GM12878 (cell line): ENCODE data around the gene PRDX3. TPM values are rescaled to one million over a fixed set of nuclear protein-coding genes. Genes with fewer than 3 reads are reported as not detected.

Experiments used
- polyA plus RNA-seq, 11 experiments: library from polyadenylated mRNA; depleted of rRNA in 4 of 11; unstranded in 6 of 11; stranded (reverse) in 5 of 11; fragments of >200 nt; fragmentation: Nextera tagmentation in 4 of 11; fragmentation: Illumina TruSeq in 1 of 11; extraction: Ambion mirVana in 4 of 11; extraction: Trizol in 1 of 11; gene quantifications; 1 replicate in 1 of 11; 2 replicates in 10 of 11; pipeline versions ENCODE4 v1.2.1 to v1.2.3, GENCODE V29; 2011 to 2016; ENCODE audit warnings: inconsistent platforms in 2 of 11, missing spikeins in 2 of 11, low read depth in 1 of 11
- small RNA-seq: library from RNA; depleted of rRNA; stranded (forward); fragments of <200 nt; gene quantifications from one replicate; pipeline ENCODE3, GENCODE V24; 2014
- total RNA-seq, 4 experiments: library from RNA; depleted of rRNA in 3 of 4; stranded (reverse); fragments of >200 nt in 3 of 4; fragmentation: Illumina TruSeq in 1 of 4; extraction: Trizol in 1 of 4; gene quantifications; 2 replicates each; pipeline versions ENCODE4 v1.2.1 to v1.2.3, GENCODE V29; 2013 to 2021

PRDX3 gene
- total and polyA plus RNA-seq, 10 of the 15 experiments (the other 5 are each of a cell fraction or from before 2014, with no cell fraction given): 195 to 1,431 (median 398) TPM

Small RNAs within 50 kb of the gene (small RNA-seq; reads per million reads assigned to genes)
- not detected for gene RN7SL749P

Other genes starting within 250 kb of the PRDX3 start
- gene NANOS1, start 149.1 kb downstream of the PRDX3 start, total RNA-seq (2014; rRNA removed): 0.23 and 0.65 TPM in 2 replicates
- gene NANOS1, start 149.1 kb downstream of the PRDX3 start, total RNA-seq (2014; rRNA removed; fragmentation: Illumina TruSeq; extraction: Trizol): 0.27 and 0.37 TPM in 2 replicates
- 0.36 and 0.61 TPM in 2 replicates for gene NANOS1, start 149.1 kb downstream of the PRDX3 start, total RNA-seq (2021)
- gene NANOS1, start 149.1 kb downstream of the PRDX3 start, polyA plus RNA-seq (2011; rRNA removed): 0.30 and 0.37 TPM in 2 replicates
- 0.22 TPM in 1 of 2 replicates, not detected in the other for gene NANOS1, start 149.1 kb downstream of the PRDX3 start, polyA plus RNA-seq (2014; fragmentation: Illumina TruSeq; extraction: Trizol)
- under 1 TPM; 0.03 to 0.29 TPM for gene NANOS1, start 149.1 kb downstream of the PRDX3 start, polyA plus RNA-seq (2014; fragmentation: Nextera tagmentation; extraction: Ambion mirVana)
- 0.48 and 0.55 TPM in 2 replicates for gene NANOS1, start 149.1 kb downstream of the PRDX3 start, polyA plus RNA-seq (2014; rRNA removed)
- gene NANOS1, start 149.1 kb downstream of the PRDX3 start, polyA plus RNA-seq (2016; fragmentation: Nextera tagmentation; extraction: Ambion mirVana): not detected
- gene EIF3A, start 98.0 kb downstream of the PRDX3 start, total RNA-seq (2014; rRNA removed): 82.6 and 86.3 TPM in 2 replicates
- 159 and 166 TPM in 2 replicates for gene EIF3A, start 98.0 kb downstream of the PRDX3 start, total RNA-seq (2014; rRNA removed; fragmentation: Illumina TruSeq; extraction: Trizol)
- 138 and 148 TPM in 2 replicates for gene EIF3A, start 98.0 kb downstream of the PRDX3 start, total RNA-seq (2021)
- 47.4 and 49.4 TPM in 2 replicates for gene EIF3A, start 98.0 kb downstream of the PRDX3 start, polyA plus RNA-seq (2011; rRNA removed)
- 195 and 219 TPM in 2 replicates for gene EIF3A, start 98.0 kb downstream of the PRDX3 start, polyA plus RNA-seq (2014; fragmentation: Illumina TruSeq; extraction: Trizol)
- 10 to 100 TPM; 42.3 to 46.5 TPM for gene EIF3A, start 98.0 kb downstream of the PRDX3 start, polyA plus RNA-seq (2014; fragmentation: Nextera tagmentation; extraction: Ambion mirVana)
- gene EIF3A, start 98.0 kb downstream of the PRDX3 start, polyA plus RNA-seq (2014; rRNA removed): 78.1 and 88.9 TPM in 2 replicates
- 100 to 1,000 TPM; 104 to 108 TPM for gene EIF3A, start 98.0 kb downstream of the PRDX3 start, polyA plus RNA-seq (2016; fragmentation: Nextera tagmentation; extraction: Ambion mirVana)
- gene DENND10, start 74.7 kb downstream of the PRDX3 start, total RNA-seq (2014; rRNA removed): 30.0 and 35.7 TPM in 2 replicates
- gene DENND10, start 74.7 kb downstream of the PRDX3 start, total RNA-seq (2014; rRNA removed; fragmentation: Illumina TruSeq; extraction: Trizol): 23.8 and 30.8 TPM in 2 replicates
- 21.5 and 26.6 TPM in 2 replicates for gene DENND10, start 74.7 kb downstream of the PRDX3 start, total RNA-seq (2021)
- gene DENND10, start 74.7 kb downstream of the PRDX3 start, polyA plus RNA-seq (2011; rRNA removed): 25.8 and 32.9 TPM in 2 replicates
- 29.7 and 31.9 TPM in 2 replicates for gene DENND10, start 74.7 kb downstream of the PRDX3 start, polyA plus RNA-seq (2014; fragmentation: Illumina TruSeq; extraction: Trizol)
- 10 to 100 TPM; 23.7 to 39.8 TPM for gene DENND10, start 74.7 kb downstream of the PRDX3 start, polyA plus RNA-seq (2014; fragmentation: Nextera tagmentation; extraction: Ambion mirVana)
- gene DENND10, start 74.7 kb downstream of the PRDX3 start, polyA plus RNA-seq (2014; rRNA removed): 20.9 and 26.6 TPM in 2 replicates
- gene DENND10, start 74.7 kb downstream of the PRDX3 start, polyA plus RNA-seq (2016; fragmentation: Nextera tagmentation; extraction: Ambion mirVana): 10 to 100 TPM; 25.7 to 28.1 TPM
- gene SFXN4, start 13.1 kb downstream of the PRDX3 start, total RNA-seq (2014; rRNA removed): 41.7 and 44.9 TPM in 2 replicates
- 37.8 and 40.7 TPM in 2 replicates for gene SFXN4, start 13.1 kb downstream of the PRDX3 start, total RNA-seq (2014; rRNA removed; fragmentation: Illumina TruSeq; extraction: Trizol)
- 39.7 and 45.3 TPM in 2 replicates for gene SFXN4, start 13.1 kb downstream of the PRDX3 start, total RNA-seq (2021)
- gene SFXN4, start 13.1 kb downstream of the PRDX3 start, polyA plus RNA-seq (2011; rRNA removed): 40.7 and 48.5 TPM in 2 replicates
- 45.9 and 81.1 TPM in 2 replicates for gene SFXN4, start 13.1 kb downstream of the PRDX3 start, polyA plus RNA-seq (2014; fragmentation: Illumina TruSeq; extraction: Trizol)
- 100 to 1,000 TPM in 1 of 2 experiments, 10 to 100 TPM in 1; 71.9 to 111 TPM for gene SFXN4, start 13.1 kb downstream of the PRDX3 start, polyA plus RNA-seq (2014; fragmentation: Nextera tagmentation; extraction: Ambion mirVana)
- 51.8 and 54.4 TPM in 2 replicates for gene SFXN4, start 13.1 kb downstream of the PRDX3 start, polyA plus RNA-seq (2014; rRNA removed)
- gene SFXN4, start 13.1 kb downstream of the PRDX3 start, polyA plus RNA-seq (2016; fragmentation: Nextera tagmentation; extraction: Ambion mirVana): 10 to 100 TPM; 58.1 to 61.2 TPM
- gene GRK5, start 28.8 kb upstream of the PRDX3 start, total RNA-seq (2014; rRNA removed): 15.3 and 15.6 TPM in 2 replicates
- 13.4 and 14.1 TPM in 2 replicates for gene GRK5, start 28.8 kb upstream of the PRDX3 start, total RNA-seq (2014; rRNA removed; fragmentation: Illumina TruSeq; extraction: Trizol)
- gene GRK5, start 28.8 kb upstream of the PRDX3 start, total RNA-seq (2021): 20.7 and 21.4 TPM in 2 replicates
- 2.8 and 4.0 TPM in 2 replicates for gene GRK5, start 28.8 kb upstream of the PRDX3 start, polyA plus RNA-seq (2011; rRNA removed)
- gene GRK5, start 28.8 kb upstream of the PRDX3 start, polyA plus RNA-seq (2014; fragmentation: Illumina TruSeq; extraction: Trizol): 21.3 and 22.1 TPM in 2 replicates
- gene GRK5, start 28.8 kb upstream of the PRDX3 start, polyA plus RNA-seq (2014; fragmentation: Nextera tagmentation; extraction: Ambion mirVana): under 1 TPM; 0.11 to 0.86 TPM
- gene GRK5, start 28.8 kb upstream of the PRDX3 start, polyA plus RNA-seq (2014; rRNA removed): 13.4 and 13.9 TPM in 2 replicates
- gene GRK5, start 28.8 kb upstream of the PRDX3 start, polyA plus RNA-seq (2016; fragmentation: Nextera tagmentation; extraction: Ambion mirVana): 1 to 10 TPM; 5.7 to 6.7 TPM